H1 (cell line): ENCODE measurements around the gene SLC8A3. TPM values are rescaled to one million over a fixed set of nuclear protein-coding genes. Genes with fewer than 3 reads are reported as not detected.

Source experiments
- CTCF ChIA-PET: fragments of 300-600 bp; sonication (Branson Sonifier 250); formaldehyde crosslinking; loops from one replicate; lab custom pipeline; 2021; ENCODE audit not compliant: partially characterized antibody; lab: Charles Lee
- POLR2A ChIA-PET: fragments of 300-600 bp; sonication (Branson Sonifier 250); formaldehyde crosslinking; loops from one replicate; lab custom pipeline; 2021; ENCODE audit warnings: inconsistent platforms; ENCODE audit not compliant: partially characterized antibody; lab: Charles Lee
- DNase-seq, 2 experiments: peaks; one replicate each; pipeline versions ENCODE4 v3.0.0 to v3.0.0-alpha.2; 2010 to 2022; ENCODE audit warnings: low spot score in 2 of 2, low read depth in 1 of 2, mixed read lengths in 1 of 2
- FAIRE-seq: peaks from 2 replicates; lab custom pipeline; 2011; peaks lifted over from hg19 to GRCh38; lab: Jason Lieb, UNC
- H2AFZ ChIP-seq: 2 replicates; pipeline ENCODE4 v1.8.1; 2012; ENCODE audit warnings: low read length, inconsistent platforms
- H2AK5ac ChIP-seq: 2 replicates; pipeline ENCODE4 v1.6.1; 2013; ENCODE audit warnings: low read depth, low read length
- H2BK120ac ChIP-seq: replicated peaks from 2 replicates; pipeline ENCODE3; 2013; ENCODE audit warnings: low read depth, low read length, inconsistent platforms
- H2BK12ac ChIP-seq: 2 replicates; pipeline ENCODE4 v1.6.1; 2013; ENCODE audit warnings: low read depth, low read length
- H2BK15ac ChIP-seq: 2 replicates; pipeline ENCODE4 v1.6.1; 2013; ENCODE audit warnings: low read length
- H2BK20ac ChIP-seq: 2 replicates; pipeline ENCODE4 v1.6.1; 2013; ENCODE audit warnings: low read length
- H2BK5ac ChIP-seq: 2 replicates; pipeline ENCODE4 v1.6.1; 2013; ENCODE audit warnings: low read depth, low read length
- H3K14ac ChIP-seq: 2 replicates; pipeline ENCODE4 v1.6.1; 2013; ENCODE audit warnings: inconsistent platforms; ENCODE audit not compliant: insufficient read length
- H3K18ac ChIP-seq: 2 replicates; pipeline ENCODE4 v1.6.1; 2013; ENCODE audit warnings: low read length; ENCODE audit errors: extremely low read depth
- H3K23ac ChIP-seq: 2 replicates; pipeline ENCODE4 v1.6.1; 2013; ENCODE audit warnings: inconsistent platforms; ENCODE audit not compliant: insufficient read length
- H3K23me2 ChIP-seq: 2 replicates; pipeline ENCODE4 v1.6.1; 2013; ENCODE audit warnings: low read depth, low read length
- H3K27ac ChIP-seq: 2 replicates; pipeline ENCODE4 v1.6.1; 2011; ENCODE audit warnings: low read depth, low read length, inconsistent platforms
- H3K27me3 ChIP-seq, 4 experiments: replicated peaks in 1 of 4; 1 replicate in 1 of 4; 2 replicates in 3 of 4; pipeline versions ENCODE4 v1.6.1 to v1.8.1; 2011 to 2013; ENCODE audit warnings: low read length in 3 of 4, mild to moderate bottlenecking in 3 of 4, inconsistent platforms in 2 of 4, mixed read lengths in 2 of 4, moderate library complexity in 1 of 4; ENCODE audit not compliant: control insufficient read depth in 3 of 4, insufficient read depth in 3 of 4; ENCODE audit errors: extremely low read depth in 1 of 4
- H3K36me3 ChIP-seq, 4 experiments: 2 replicates each; pipeline versions ENCODE4 v1.6.1 to v1.8.1; 2011 to 2013; ENCODE audit warnings: mild to moderate bottlenecking in 4 of 4, low read length in 3 of 4, moderate library complexity in 2 of 4, control low read depth in 1 of 4, inconsistent platforms in 1 of 4; ENCODE audit not compliant: insufficient read depth in 4 of 4, control insufficient read depth in 2 of 4
- H3K4ac ChIP-seq: replicated peaks from 2 replicates; pipeline ENCODE3; 2013; ENCODE audit warnings: low read length, low read depth, mixed read lengths, inconsistent platforms; ENCODE audit not compliant: insufficient read length
- H3K4me1 ChIP-seq, 4 experiments: replicated peaks in 1 of 4; 1 replicate in 1 of 4; 2 replicates in 3 of 4; pipeline versions ENCODE4 v1.6.1 to v1.8.1; 2011 to 2013; ENCODE audit warnings: low read length in 3 of 4, inconsistent platforms in 2 of 4, mixed read lengths in 1 of 4; ENCODE audit not compliant: insufficient read depth in 4 of 4, control insufficient read depth in 3 of 4
- H3K4me2 ChIP-seq, 2 experiments: 2 replicates each; pipeline versions ENCODE4 v1.6.1 to v1.8.1; 2011 to 2013; ENCODE audit warnings: low read depth in 2 of 2, low read length in 2 of 2, control low read depth in 1 of 2, inconsistent platforms in 1 of 2, mild to moderate bottlenecking in 1 of 2; ENCODE audit not compliant: insufficient read depth in 1 of 2
- H3K4me3 ChIP-seq, 4 experiments: fragments of 200-600, 300-600 bp in 1 of 4; sonication (generic), shearing (Covaris generic), sonication (Bioruptor Twin) in 1 of 4; 2 replicates each; pipeline versions ENCODE4 v1.5.1 to v1.8.1; 2011 to 2016; ENCODE audit warnings: low read length in 4 of 4, low read depth in 3 of 4, control low read depth in 2 of 4, inconsistent platforms in 2 of 4, mild to moderate bottlenecking in 2 of 4, mixed read lengths in 1 of 4, moderate library complexity in 1 of 4; ENCODE audit not compliant: insufficient read depth in 2 of 4; ENCODE audit errors: extremely low read depth in 1 of 4
- H3K56ac ChIP-seq: replicated peaks from 2 replicates; pipeline ENCODE3; 2013; ENCODE audit warnings: low read depth, mild to moderate bottlenecking, mixed read lengths, low read length, inconsistent platforms; ENCODE audit not compliant: insufficient read length
- H3K79me1 ChIP-seq: 2 replicates; pipeline ENCODE4 v1.6.1; 2013; ENCODE audit warnings: low read depth, low read length, control low read depth
- H3K79me2 ChIP-seq, 2 experiments: 2 replicates each; pipeline versions ENCODE4 v1.6.1 to v1.8.1; 2012 to 2013; ENCODE audit warnings: low read length in 2 of 2, mild to moderate bottlenecking in 2 of 2, inconsistent platforms in 1 of 2; ENCODE audit not compliant: insufficient read depth in 2 of 2, control insufficient read depth in 1 of 2
- H3K9ac ChIP-seq, 4 experiments: replicated peaks in 1 of 4; 1 replicate in 1 of 4; 2 replicates in 3 of 4; pipeline versions ENCODE4 v1.6.1 to v1.8.1; 2011 to 2013; ENCODE audit warnings: low read depth in 3 of 4, low read length in 3 of 4, control low read depth in 2 of 4, mild to moderate bottlenecking in 2 of 4, moderate library complexity in 2 of 4, inconsistent platforms in 1 of 4; ENCODE audit errors: extremely low read depth in 1 of 4
- H3K9me3 ChIP-seq, 2 experiments: 2 replicates each; pipeline versions ENCODE4 v1.6.1 to v1.8.1; 2012 to 2013; ENCODE audit warnings: mild to moderate bottlenecking in 2 of 2, moderate library complexity in 2 of 2, control low read depth in 1 of 2, inconsistent platforms in 1 of 2, low read depth in 1 of 2, low read length in 1 of 2, mixed read lengths in 1 of 2; ENCODE audit not compliant: insufficient read depth in 2 of 2
- H4K20me1 ChIP-seq, 2 experiments: replicated peaks in 1 of 2; 2 replicates each; pipeline versions ENCODE3 to v1.8.1; 2011 to 2013; ENCODE audit warnings: inconsistent platforms in 2 of 2, low read length in 2 of 2, mild to moderate bottlenecking in 1 of 2; ENCODE audit not compliant: insufficient read depth in 2 of 2, control insufficient read depth in 1 of 2
- H4K5ac ChIP-seq: 2 replicates; pipeline ENCODE4 v1.6.1; 2013; ENCODE audit warnings: low read length, low read depth, mixed read lengths, inconsistent platforms; ENCODE audit not compliant: insufficient read length
- H4K8ac ChIP-seq: 2 replicates; pipeline ENCODE4 v1.8.0; 2013; ENCODE audit warnings: mild to moderate bottlenecking, moderate library complexity, low read length, inconsistent platforms; ENCODE audit not compliant: insufficient read depth; ENCODE audit errors: extremely low read depth
- H4K91ac ChIP-seq: replicated peaks from 2 replicates; pipeline ENCODE3; 2013; ENCODE audit warnings: low read length, mixed read lengths, inconsistent platforms; ENCODE audit not compliant: insufficient read length
- CBX8 ChIP-seq: fragments of 300-800, 300-1000 bp; sonication (generic); IDR thresholded peaks from 2 replicates; pipeline ENCODE4 v1.7.1; 2016; ENCODE audit warnings: low read depth, low read length, borderline replicate concordance
- CREB1 ChIP-seq: IDR thresholded peaks from 2 replicates; pipeline ENCODE4 v1.6.1; 2012; ENCODE audit warnings: inconsistent platforms
- GABPA ChIP-seq: IDR thresholded peaks from 2 replicates; pipeline ENCODE4 v1.6.1; 2011; ENCODE audit warnings: mild to moderate bottlenecking, low read length, moderate library complexity, borderline replicate concordance; ENCODE audit not compliant: insufficient read depth
- JUND ChIP-seq: IDR thresholded peaks from 2 replicates; pipeline ENCODE4 v1.6.1; 2011; ENCODE audit warnings: mild to moderate bottlenecking, improper control_type of control experiment, low read length
- SIN3A ChIP-seq, 2 experiments: IDR thresholded peaks in 1 of 2; conservative IDR thresholded peaks in 1 of 2; 2 replicates each; pipeline ENCODE4 v1.6.1; 2011 to 2012; ENCODE audit warnings: low read length in 2 of 2, improper control_type of control experiment in 1 of 2, low read depth in 1 of 2, mild to moderate bottlenecking in 1 of 2
- TBP ChIP-seq: IDR thresholded peaks from 2 replicates; pipeline ENCODE4 v1.6.1; 2011; ENCODE audit warnings: low read depth, low read length, improper control_type of control experiment
- YY1 ChIP-seq: IDR thresholded peaks from 2 replicates; pipeline ENCODE4 v1.6.1; 2011; ENCODE audit warnings: low read depth, mild to moderate bottlenecking, low read length
- WGBS, 2 experiments: shearing (Covaris generic) in 1 of 2; methylation state at CpG; one replicate each; pipeline versions ENCODE4 v1.1.6 to v1.1.7; 2013 to 2015; ENCODE audit warnings: low lambda C conversion rate in 2 of 2, mixed read lengths in 2 of 2, inconsistent platforms in 1 of 2, low coverage in 1 of 2, missing lambda C conversion rate in 1 of 2; ENCODE audit not compliant: insufficient replicate concordance in 2 of 2, insufficient coverage in 1 of 2, insufficient read length in 1 of 2; ENCODE audit errors: extremely low coverage in 1 of 2, missing lambda C conversion rate in 1 of 2; 5-methylcytosine and 5-hydroxymethylcytosine counted together
- polyA plus RNA-seq, 7 experiments: library from polyadenylated mRNA; depleted of rRNA in 3 of 7; stranded (reverse) in 5 of 7; unstranded in 2 of 7; fragments of >200 nt in 5 of 7; fragments of 200-250 nt in 2 of 7; gene quantifications; 1 replicate in 5 of 7; 2 replicates in 1 of 7; 4 replicates in 1 of 7; pipeline versions ENCODE4 v1.2.1 to v1.2.3, GENCODE V29; 2011 to 2013; ENCODE audit warnings: missing spikeins in 2 of 7, mixed read lengths in 2 of 7
- total RNA-seq: library from RNA; stranded (reverse); fragmentation: NEBNext Ultra II Directional; extraction: Animal tissue kit (Norgen Biotek cat#: 25700); gene quantifications from 2 replicates; pipeline ENCODE4 v1.2.1, GENCODE V29; 2021
- TF ChIP-seq, protein P1 (sequence below): IDR thresholded peaks from 2 replicates; pipeline ENCODE4 v1.6.1; 2012; ENCODE audit warnings: inconsistent platforms
- TF ChIP-seq, protein P2 (sequence below), 3 experiments: IDR thresholded peaks; 1 replicate in 2 of 3; 2 replicates in 1 of 3; pipeline versions ENCODE4 v1.5.1 to v1.6.1; 2011; ENCODE audit warnings: low read length in 3 of 3, mild to moderate bottlenecking in 3 of 3, inconsistent platforms in 2 of 3, low read depth in 1 of 3, moderate library complexity in 1 of 3; ENCODE audit not compliant: insufficient read depth in 1 of 3; ENCODE audit errors: control extremely low read depth in 1 of 3

Gene SLC8A3
- total and polyA plus RNA-seq, 2 of the 8 experiments (the other 6 are each of a cell fraction or from before 2014, with no cell fraction given): 0.38 to 1.1 TPM

DNA sequence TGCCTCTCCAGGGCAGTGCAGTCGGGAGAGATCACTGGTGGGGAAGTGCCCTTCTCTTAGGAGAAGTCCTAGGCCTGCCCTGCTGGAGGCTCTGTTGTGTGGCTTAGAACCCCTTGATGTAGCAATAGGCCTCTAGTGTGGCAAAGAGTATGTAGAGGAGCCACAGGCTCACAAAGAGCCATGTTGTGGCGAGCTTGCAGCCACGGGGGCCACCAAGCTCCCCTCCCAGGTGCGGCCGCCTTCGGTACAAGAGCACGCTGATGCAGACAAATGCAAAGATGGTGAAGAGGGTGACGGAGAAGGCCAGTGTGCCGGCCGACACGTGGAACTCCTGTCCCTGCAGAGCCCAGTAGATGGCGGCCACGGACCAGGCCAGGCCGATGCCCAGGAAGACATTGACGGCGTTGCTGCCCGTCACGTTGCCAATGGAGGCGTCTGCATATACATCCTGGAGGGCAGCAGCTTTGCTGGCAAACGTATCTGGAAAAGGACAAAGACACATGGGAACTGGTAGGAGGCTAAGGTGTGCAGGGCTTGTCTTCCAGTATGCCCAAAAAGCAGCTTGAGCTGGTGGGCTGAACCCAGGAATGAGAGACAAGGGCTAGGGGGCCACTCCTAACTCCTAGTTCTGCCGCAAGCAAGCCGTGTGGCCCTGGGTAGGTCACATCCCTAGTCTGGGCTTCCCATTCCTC lies 142.8 kb downstream of the SLC8A3 start:
- 48% methylated on average over 22 of the region's 22 CpGs; no CpG with 5 or more reads in 1 of the 2 experiments for WGBS, 2 experiments
- Histone ChIP-seq H2BK5ac (no peak overlapping the region), H4K91ac (no peak overlapping the region), H3K4me2 (no peak overlapping the region), H3K23me2 (no peaks in the 10 kb centered on the region), H4K8ac (no peak overlapping the region), H3K4me3 (no peak overlapping the region), H3K79me1 (no peaks in the 10 kb centered on the region), H3K56ac (no peak overlapping the region), H2AFZ (peak overlapping the region; percentile 93), H3K27ac (no peak overlapping the region), H3K36me3 (no peaks in the 10 kb centered on the region), H4K20me1 (no peaks in the 10 kb centered on the region), H3K4me1 (no peaks in the 10 kb centered on the region; a peak in 2 of 7 replicates), H2BK15ac (peak overlapping the region; percentile 53; the same call in 1 of the 2 replicates), H3K27me3 (peaks cover 0 to 2% (median under 1%) of the 10 kb centered on the region in 4 experiments; a peak in 2 of 7 replicates), H3K14ac (no peak overlapping the region), H3K18ac (peak overlapping the region; percentile 14; the same call in 1 of the 2 replicates), H3K23ac (no peak overlapping the region), H3K4ac (no peak overlapping the region), H3K79me2 (no peaks in the 10 kb centered on the region), H2BK120ac (no peak overlapping the region), H2BK20ac (0 out of 2 replicates have a peak overlapping the region, but pooled peaks have one; percentile 54), H4K5ac (no peak overlapping the region), H3K9ac (no peak overlapping the region), H2AK5ac (no peak overlapping the region), H2BK12ac (peak overlapping the region; percentile 90; the same call in 1 of the 2 replicates), H3K9me3 (no peaks in the 10 kb centered on the region)
- CTCF ChIA-PET: interaction anchor here (0.7 to 8.1 kb wide), 25 partner anchors 9 to 523 kb away, joined by 3 to 80 read pairs (median 3); no protein-coding TSS in a partner anchor
- FAIRE-seq (peak; percentile 92), DNase-seq (peak; percentile 63 to 86)
- POLR2A ChIA-PET: no interaction called here
- TF ChIP-seq, protein P1, sequence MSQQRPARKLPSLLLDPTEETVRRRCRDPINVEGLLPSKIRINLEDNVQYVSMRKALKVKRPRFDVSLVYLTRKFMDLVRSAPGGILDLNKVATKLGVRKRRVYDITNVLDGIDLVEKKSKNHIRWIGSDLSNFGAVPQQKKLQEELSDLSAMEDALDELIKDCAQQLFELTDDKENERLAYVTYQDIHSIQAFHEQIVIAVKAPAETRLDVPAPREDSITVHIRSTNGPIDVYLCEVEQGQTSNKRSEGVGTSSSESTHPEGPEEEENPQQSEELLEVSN: peak; percentile 76
- TF ChIP-seq, protein P2, sequence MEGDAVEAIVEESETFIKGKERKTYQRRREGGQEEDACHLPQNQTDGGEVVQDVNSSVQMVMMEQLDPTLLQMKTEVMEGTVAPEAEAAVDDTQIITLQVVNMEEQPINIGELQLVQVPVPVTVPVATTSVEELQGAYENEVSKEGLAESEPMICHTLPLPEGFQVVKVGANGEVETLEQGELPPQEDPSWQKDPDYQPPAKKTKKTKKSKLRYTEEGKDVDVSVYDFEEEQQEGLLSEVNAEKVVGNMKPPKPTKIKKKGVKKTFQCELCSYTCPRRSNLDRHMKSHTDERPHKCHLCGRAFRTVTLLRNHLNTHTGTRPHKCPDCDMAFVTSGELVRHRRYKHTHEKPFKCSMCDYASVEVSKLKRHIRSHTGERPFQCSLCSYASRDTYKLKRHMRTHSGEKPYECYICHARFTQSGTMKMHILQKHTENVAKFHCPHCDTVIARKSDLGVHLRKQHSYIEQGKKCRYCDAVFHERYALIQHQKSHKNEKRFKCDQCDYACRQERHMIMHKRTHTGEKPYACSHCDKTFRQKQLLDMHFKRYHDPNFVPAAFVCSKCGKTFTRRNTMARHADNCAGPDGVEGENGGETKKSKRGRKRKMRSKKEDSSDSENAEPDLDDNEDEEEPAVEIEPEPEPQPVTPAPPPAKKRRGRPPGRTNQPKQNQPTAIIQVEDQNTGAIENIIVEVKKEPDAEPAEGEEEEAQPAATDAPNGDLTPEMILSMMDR (IDR thresholded peaks at IDR 0.05; ENCODE audit: control extremely low read depth in 1 of 3, insufficient read depth in 1 of 3, low read depth in 1 of 3, low read length in 3 of 3): peak; percentile 93 to 95 (median 93)
- TF ChIP-seq TBP: no peak
- peak; percentile 82 for TF ChIP-seq YY1
- no peak for TF ChIP-seq GABPA
- 0 out of 2 replicates have a peak, but pooled peaks have one; percentile 29 for TF ChIP-seq JUND
- no peak for TF ChIP-seq CBX8
- no peak; a peak in 1 of 4 replicates for TF ChIP-seq SIN3A (conservative IDR thresholded peaks at IDR 0.05 in 1 of 2, IDR thresholded peaks at IDR 0.05 in 1 of 2; ENCODE audit: low read depth in 1 of 2, low read length in 2 of 2)
- TF ChIP-seq CREB1: peak; percentile 67
